ENCODE results near the gene ARL16. TPM values are rescaled to one million over a fixed set of nuclear protein-coding genes. Genes with fewer than 3 reads are reported as not detected.

Gene ARL16
- total RNA-seq, 4 donors from 2014 or later: 33.5 to 45.4 (median 43.4) TPM

DNA sequence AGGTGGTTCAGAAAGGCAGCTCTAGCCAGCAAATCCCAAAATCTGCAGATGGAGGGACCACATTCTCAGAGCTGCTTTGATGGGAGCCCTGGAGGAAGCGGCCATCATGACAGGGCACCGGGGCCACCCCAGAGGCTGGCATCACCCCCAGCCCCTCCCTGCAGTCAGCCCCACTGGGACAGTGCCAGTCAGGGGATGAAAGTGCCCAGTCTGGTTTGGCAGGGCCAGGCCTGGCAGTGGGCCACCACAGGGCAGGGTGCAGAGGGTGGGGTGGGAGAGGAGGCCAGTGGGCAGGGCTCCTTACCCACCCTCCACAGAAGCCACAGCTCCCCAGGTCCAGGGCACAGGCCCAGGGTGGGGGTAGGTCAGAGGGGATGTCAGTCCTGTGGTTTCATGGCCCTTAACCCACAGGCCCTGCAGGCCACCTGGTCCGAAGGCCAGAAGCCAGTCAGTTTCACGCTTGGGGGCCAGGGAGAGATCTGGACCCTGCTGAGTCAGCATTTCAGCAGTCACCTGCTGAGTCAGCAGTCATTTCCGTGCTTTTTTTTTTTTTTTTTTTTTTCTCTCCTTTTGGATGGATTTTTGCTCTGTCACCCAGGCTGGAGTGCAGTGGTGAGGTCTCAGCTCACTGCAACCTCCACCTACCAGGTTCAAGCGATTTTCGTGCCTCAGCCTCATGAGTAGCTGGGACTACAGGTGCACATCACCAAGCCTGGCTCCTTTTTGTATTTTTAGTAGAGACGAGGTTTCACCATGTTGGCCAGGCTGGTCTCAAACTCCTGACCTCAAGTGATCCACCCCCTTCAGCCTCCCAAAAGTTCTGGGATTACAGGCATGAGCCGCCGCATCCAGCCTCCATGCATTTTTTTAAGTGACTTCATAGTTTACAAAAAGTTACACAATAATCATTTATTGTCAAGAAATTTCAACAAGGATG is 38.9 kb upstream of the ARL16 start:
- peak overlapping the region in 2 of 4 donors; percentile 24 to 81 for H3K27ac ChIP-seq

DNA sequence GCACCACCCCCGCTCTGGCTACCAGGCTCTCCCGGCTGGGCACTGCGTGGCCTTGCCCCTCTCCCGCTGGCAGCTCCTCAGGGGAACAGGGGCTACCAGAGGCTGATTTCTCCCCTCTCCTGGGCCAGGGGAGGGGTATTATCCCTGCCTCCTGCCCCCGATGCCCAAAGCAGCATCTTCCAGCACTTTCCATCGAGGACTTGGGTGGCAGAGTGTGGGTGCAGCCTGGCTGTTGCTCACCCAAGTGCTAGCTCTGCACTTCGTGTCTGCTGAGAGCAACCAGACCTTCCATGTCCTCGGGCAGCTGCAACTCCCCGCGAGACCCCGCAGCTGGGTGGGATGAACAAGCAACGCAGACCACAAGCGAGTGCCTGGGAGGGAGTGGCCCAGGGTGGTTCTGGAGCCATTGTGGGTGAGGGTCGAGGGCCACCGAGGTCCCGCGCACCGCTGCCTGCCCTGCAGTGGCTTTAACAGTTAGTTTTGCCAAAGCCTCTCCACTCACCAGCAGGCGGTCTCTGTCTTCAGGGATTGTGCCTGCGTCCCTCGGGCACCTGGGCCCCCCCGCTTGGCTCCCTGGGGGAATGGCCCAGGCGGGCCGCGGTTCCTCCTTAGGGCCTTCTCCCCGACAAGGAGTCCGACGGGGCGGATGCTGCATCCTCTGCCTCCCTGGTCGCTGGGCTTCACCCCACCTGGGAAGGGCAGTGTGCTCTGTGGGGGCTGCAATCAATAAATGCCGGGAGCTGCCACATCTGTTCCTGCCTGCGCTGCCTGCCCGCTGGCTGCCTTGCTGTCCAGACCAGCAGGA is 36.9 kb upstream of the ARL16 start:
- Histone ChIP-seq H3K4me3 (no peak overlapping the region), H3K4me1 (peaks cover 0 to 32% (median 0%) of the 10 kb centered on the region in 4 donors), H3K27ac (no peak overlapping the region), H3K36me3 (peaks cover 0 to 30% (median 0%) of the 10 kb centered on the region in 3 donors), H3K27me3 (no peaks in the 10 kb centered on the region), H3K9me3 (no peaks in the 10 kb centered on the region)
- TF ChIP-seq, protein P1, sequence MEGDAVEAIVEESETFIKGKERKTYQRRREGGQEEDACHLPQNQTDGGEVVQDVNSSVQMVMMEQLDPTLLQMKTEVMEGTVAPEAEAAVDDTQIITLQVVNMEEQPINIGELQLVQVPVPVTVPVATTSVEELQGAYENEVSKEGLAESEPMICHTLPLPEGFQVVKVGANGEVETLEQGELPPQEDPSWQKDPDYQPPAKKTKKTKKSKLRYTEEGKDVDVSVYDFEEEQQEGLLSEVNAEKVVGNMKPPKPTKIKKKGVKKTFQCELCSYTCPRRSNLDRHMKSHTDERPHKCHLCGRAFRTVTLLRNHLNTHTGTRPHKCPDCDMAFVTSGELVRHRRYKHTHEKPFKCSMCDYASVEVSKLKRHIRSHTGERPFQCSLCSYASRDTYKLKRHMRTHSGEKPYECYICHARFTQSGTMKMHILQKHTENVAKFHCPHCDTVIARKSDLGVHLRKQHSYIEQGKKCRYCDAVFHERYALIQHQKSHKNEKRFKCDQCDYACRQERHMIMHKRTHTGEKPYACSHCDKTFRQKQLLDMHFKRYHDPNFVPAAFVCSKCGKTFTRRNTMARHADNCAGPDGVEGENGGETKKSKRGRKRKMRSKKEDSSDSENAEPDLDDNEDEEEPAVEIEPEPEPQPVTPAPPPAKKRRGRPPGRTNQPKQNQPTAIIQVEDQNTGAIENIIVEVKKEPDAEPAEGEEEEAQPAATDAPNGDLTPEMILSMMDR (IDR thresholded peaks at IDR 0.05): no peak
- no peak for DNase-seq

More for the DNA sequence above, 38.9 kb upstream of the ARL16 start:
- no peaks in the 10 kb centered on the region for H3K27me3 ChIP-seq
- TF ChIP-seq, protein P1 (IDR thresholded peaks at IDR 0.05): no peak
- no peak for TF ChIP-seq POLR2A (IDR thresholded peaks at IDR 0.05)
- H3K9me3 ChIP-seq: no peaks in the 10 kb centered on the region
- peak in 2 of 3 donors; percentile 83 to 90 for DNase-seq
- H3K36me3 ChIP-seq: peaks cover 0 to 11% (median 0%) of the 10 kb centered on the region in 3 donors
- H3K4me3 ChIP-seq: no peak overlapping the region
- peaks cover 0 to 32% (median 0%) of the 10 kb centered on the region in 4 donors for H3K4me1 ChIP-seq

DNA sequence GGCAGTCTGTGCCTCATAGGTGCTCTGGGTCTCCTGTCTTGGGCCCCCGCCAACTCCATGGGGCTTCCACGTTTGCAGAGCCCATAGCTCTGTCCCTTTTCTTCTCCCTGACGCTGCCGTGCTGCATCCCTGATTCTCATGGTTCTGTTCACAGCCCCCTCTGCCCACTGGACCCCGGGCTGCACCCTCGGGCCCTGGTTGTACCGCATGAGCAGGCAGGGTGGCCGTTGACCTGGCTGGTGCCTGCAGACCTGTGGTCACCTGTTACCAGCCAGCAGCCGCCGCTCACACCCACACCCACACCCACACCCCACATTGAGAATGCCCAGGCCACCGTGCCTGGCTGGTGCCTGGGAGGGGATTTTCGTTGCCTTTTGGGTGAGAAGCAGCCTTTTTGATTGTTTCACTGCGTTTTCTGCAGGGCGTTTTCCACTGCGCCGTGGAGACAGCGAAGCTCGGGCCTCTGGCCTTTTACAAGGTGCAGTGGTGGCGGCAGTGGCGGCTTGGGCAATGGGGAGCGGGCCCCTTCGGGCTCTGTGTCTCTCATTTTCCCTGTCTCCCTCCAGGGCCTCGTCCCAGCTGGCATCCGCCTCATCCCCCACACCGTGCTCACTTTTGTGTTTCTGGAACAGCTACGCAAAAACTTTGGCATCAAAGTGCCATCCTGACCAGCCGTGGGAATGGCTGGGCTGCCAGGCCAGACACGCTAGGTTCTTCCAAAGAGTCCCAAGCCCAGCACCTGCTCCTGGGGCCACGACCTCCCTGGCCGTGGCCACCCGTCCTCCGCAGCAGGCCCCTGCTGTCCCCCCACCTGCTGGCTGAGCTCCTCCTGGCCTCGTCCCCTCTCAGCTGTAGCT is 36.0 kb upstream of the ARL16 start:
- Histone ChIP-seq H3K27ac (no peak overlapping the region), H3K27me3 (no peaks in the 10 kb centered on the region), H3K9me3 (no peaks in the 10 kb centered on the region), H3K36me3 (peaks cover 0 to 38% (median 0%) of the 10 kb centered on the region in 3 donors), H3K4me3 (no peak overlapping the region), H3K4me1 (peaks cover 0 to 38% (median 0%) of the 10 kb centered on the region in 4 donors)
- TF ChIP-seq, protein P1 (IDR thresholded peaks at IDR 0.05): no peak
- TF ChIP-seq POLR2A (IDR thresholded peaks at IDR 0.05): no peak
- no peak for DNase-seq

DNA sequence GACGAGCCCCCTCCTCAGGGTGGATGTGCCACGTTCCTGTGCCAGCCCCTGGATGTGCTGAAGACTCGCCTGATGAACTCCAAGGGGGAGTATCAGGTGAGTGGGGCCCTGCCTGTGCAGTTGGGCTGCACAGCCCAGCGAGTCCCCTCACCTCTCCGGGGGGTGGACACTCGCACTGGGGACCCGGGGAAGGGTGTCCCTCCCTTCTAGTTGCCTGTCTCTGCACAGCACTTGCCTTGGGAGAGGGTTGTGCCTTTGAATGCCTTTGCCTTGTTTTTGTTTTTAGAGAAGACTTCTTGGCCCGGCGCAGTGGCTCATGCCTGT is 34.1 kb upstream of the ARL16 start:
- Histone ChIP-seq H3K36me3 (peaks cover 0 to 39% (median 0%) of the 10 kb centered on the region in 3 donors), H3K27ac (no peak overlapping the region), H3K27me3 (no peaks in the 10 kb centered on the region), H3K9me3 (no peaks in the 10 kb centered on the region), H3K4me1 (peaks cover 0 to 41% (median 1%) of the 10 kb centered on the region in 4 donors), H3K4me3 (no peak overlapping the region)
- no peak for TF ChIP-seq POLR2A (IDR thresholded peaks at IDR 0.05)
- TF ChIP-seq, protein P1 (IDR thresholded peaks at IDR 0.05): no peak
- no peak for DNase-seq
